Measurements from ENCODE around the gene AP1AR.
"Not testable (repeated sequence)": the region's sequence is repeated elsewhere in the genome, so short reads cannot be mapped to it uniquely, and the experiment has no call there.

The AP1AR gene

DNA sequence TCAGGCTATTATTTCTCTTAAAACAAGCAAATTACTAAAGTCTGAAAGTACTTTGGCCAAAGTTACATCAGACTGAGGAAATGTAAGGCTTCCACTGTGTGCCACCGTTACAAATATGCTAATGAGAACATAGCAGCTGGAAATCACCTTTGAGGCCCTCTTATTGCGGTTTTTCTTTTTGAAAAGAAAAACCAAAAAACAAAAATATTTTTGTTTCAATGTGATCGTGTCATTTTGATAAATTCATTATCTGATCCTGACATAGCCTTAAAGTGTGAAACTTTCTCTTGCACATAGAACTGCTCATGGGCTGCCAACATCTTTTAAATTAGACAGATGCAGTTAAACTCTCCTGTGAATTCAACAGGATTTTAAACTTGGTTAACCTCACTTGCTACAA is 56.9 kb downstream of the AP1AR start:
- Mint-ChIP-seq H3K36me3 (ENCODE audit: insufficient read depth) (peaks cover 17% of the 10 kb centered on the region), H3K4me3 (peak overlapping the region; percentile 48), H3K4me1 (peaks cover 54% of the 10 kb centered on the region), H3K9me3 (no peaks in the 10 kb centered on the region), H3K27ac (ENCODE audit: low read depth) (peak overlapping the region; percentile 56), H3K27me3 (no peaks in the 10 kb centered on the region)
- no peak for DNase-seq (ENCODE audit: low spot score in 2 of 2)
- peak; percentile 56 for ATAC-seq (replicated peaks; ENCODE audit: extremely low read depth, poor library complexity, severe bottlenecking)

DNA sequence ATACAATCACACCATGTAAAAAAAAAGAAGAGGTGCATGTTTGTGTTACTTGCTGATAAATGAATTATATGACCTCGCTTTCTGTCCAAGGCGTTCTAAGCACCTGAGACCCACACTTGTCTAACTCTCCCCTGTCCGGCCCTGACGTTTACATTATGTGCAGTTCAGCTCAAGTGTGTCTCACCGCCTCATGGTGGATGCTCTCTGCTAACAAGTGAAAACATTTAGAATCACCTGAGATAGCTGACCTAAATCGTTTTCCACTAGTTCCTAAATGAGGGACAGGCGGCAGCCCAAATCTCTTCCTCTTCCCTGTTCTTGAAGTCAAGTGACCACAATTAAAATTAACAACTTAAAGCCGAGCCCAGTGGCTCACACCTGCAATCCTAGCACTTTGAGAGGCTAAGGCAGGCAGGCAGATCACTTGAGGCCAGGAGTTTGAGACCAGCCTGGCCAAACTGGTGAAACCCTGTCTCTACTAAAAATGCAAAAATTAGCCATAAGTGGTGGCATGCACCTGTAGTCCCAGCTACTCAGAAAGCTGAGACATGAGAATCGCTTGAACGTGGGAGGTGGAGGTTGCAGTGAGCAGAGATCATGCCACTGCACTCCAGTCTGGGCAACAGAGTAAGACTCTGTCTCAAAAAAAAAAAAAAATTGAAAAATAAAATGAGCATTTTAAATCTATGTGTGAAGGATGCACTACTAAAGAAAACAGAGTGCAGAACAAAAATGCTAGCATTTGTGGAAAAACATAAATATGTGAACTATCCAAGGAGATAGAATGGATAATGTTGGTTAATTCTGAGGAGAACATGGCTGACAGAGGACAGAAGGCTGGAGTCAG is 58.0 kb downstream of the AP1AR start:
- Mint-ChIP-seq H3K4me3 (peak overlapping the region; percentile 50), H3K36me3 (ENCODE audit: insufficient read depth) (peaks cover 15% of the 10 kb centered on the region), H3K27ac (ENCODE audit: low read depth) (peak overlapping the region; percentile 56), H3K27me3 (no peaks in the 10 kb centered on the region), H3K9me3 (no peaks in the 10 kb centered on the region), H3K4me1 (peaks cover 42% of the 10 kb centered on the region)
- DNase-seq (ENCODE audit: low spot score in 2 of 2) (no peak), ATAC-seq (replicated peaks; ENCODE audit: extremely low read depth, poor library complexity, severe bottlenecking) (no peak)

GRCh38 chr4:112290341-112290740 is 58.8 kb downstream of the AP1AR start:
- DNase-seq (ENCODE audit: low spot score in 2 of 2) (no peak), ATAC-seq (replicated peaks; ENCODE audit: extremely low read depth, poor library complexity, severe bottlenecking) (no peak)
- Mint-ChIP-seq H3K27me3 (no peaks in the 10 kb centered on the region), H3K36me3 (ENCODE audit: insufficient read depth) (peaks cover 11% of the 10 kb centered on the region), H3K4me3 (no peak overlapping the region), H3K9me3 (no peaks in the 10 kb centered on the region), H3K27ac (ENCODE audit: low read depth) (peak overlapping the region; percentile 56), H3K4me1 (peaks cover 37% of the 10 kb centered on the region)

DNA sequence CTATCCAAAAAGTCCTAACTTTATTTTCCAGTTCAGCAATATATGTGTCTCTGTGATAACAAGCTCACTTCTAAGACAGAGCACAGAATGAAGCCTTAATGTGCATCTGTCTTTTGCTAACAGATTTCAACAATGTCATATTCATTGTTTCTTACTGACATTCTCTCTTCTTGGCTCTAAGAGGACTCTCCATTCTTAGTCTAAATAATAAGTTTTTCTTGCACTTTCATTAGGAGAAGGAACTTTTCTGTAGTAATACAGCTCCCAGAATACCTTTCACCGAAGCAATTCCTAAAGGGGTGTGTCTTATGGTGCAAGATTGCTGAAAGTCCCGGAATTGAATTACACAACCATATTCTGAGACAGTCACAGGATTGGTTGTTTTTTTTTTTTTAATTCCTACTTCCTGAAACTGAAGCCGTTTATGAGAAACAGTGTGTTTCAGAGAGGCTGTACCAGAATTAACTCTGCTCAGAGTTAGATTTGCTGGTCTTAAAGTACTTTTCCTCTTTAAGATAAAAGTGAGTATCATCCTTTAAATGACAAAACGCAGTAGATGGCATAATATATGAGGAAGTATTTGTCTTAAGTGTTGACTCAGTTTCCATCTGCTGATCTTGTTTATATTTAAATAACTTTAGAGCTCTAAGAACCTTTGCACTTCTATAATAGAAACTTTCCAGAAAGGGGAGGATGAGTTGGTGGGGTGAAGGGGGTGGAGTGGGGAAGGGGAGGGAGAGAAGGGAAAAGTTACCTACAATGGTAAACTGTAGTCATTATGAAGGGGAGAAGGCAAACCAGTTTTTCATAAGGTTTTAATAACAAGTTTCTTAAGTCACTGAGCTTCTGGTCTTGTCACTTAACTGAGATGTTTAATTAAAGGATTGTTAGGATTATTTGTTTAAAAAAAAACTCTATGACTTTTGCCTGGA is 65.6 kb downstream of the AP1AR start, which contains the start of gene ALPK1:
ALPK1 (plus strand) TSS at position 421 of the 932 bp plus-strand sequence.
- Mint-ChIP-seq H3K27me3 (no peaks in the 10 kb centered on the region), H3K36me3 (ENCODE audit: insufficient read depth) (no peaks in the 10 kb centered on the region), H3K4me3 (peak within 1 kb of the TSS; percentile 38), H3K4me1 (no peaks in the 10 kb centered on the region), H3K9me3 (no peaks in the 10 kb centered on the region), H3K27ac (ENCODE audit: low read depth) (no peak within 1 kb of the TSS)
- ATAC-seq (replicated peaks; ENCODE audit: extremely low read depth, poor library complexity, severe bottlenecking) (peak; percentile 56), DNase-seq (ENCODE audit: low spot score in 2 of 2) (no peak)

DNA sequence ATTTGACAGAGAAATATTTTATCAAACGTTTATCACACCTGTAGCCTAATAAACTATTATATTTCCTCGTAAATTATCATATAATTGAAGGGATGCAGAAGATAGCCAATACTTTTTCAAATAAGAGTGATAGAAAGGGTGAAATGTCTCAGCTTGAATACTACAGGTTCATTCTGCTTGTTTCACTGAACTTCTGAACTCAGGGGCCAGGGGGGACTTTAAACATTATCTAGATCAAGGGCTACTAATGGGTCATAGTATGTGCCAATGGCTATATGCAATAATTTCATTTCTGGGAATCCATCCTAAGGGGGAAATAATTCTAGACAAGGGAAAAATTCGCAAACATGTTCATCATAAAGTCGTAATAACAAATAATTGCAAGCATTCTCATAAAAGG is 68.1 kb downstream of the AP1AR start:
- no peak overlapping the region for H3K27ac Mint-ChIP-seq (ENCODE audit: low read depth)
- H3K36me3 Mint-ChIP-seq (ENCODE audit: insufficient read depth) = no peaks in the 10 kb centered on the region
- ATAC-seq (replicated peaks; ENCODE audit: extremely low read depth, poor library complexity, severe bottlenecking) (no peak), DNase-seq (ENCODE audit: low spot score in 2 of 2) (no peak)
- no peaks in the 10 kb centered on the region for H3K4me1 Mint-ChIP-seq
- H3K27me3 Mint-ChIP-seq = no peaks in the 10 kb centered on the region
- no peaks in the 10 kb centered on the region for H3K9me3 Mint-ChIP-seq
- no peak overlapping the region for H3K4me3 Mint-ChIP-seq

DNA sequence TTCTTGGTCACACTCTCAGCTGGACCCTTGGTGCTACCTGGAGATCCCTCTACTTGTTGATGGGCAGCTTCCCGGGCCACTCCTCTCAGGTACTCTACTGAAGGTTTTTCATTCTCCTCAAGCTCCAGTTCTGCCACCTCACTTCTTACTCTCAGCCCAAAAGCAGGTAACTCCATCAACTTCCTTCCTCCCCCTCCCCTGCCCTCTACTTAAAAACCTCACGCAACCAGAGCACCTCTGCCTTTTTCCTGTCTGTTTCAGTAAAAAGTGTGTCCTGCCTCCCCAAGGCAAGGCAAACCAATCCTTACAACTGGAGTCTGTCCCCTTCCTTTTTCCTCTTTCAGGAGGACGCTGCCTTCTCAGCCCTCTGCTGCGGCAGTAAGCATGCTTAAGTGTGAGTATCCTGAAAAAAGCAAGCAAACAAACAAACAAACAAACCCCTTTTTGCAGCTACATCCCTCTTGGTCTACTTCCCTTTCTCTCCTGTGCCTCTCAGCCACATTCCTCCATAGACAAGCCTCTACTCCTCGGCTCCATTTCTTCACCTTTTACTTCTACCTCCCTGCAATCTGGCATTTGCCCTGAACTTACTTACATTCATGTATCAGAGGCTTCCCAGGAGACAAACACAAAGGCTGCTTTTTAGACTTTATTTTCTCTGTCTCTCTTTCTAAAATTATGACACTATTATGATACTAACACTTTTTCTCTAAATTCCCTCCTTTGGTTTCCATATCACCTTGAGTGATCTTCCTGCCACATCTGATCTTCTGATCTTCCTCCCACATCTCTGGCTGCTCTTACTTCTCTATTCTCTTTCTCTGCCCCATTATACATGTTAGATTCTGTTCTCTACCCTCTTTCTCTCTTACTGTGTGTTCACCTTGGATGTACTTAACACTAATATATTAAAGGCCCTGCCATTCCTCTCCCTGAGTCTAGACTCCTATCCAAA is 71.0 kb downstream of the AP1AR start:
- Mint-ChIP-seq H3K27me3 (no peaks in the 10 kb centered on the region), H3K4me3 (no peak overlapping the region), H3K4me1 (no peaks in the 10 kb centered on the region), H3K9me3 (no peaks in the 10 kb centered on the region), H3K36me3 (ENCODE audit: insufficient read depth) (no peaks in the 10 kb centered on the region), H3K27ac (ENCODE audit: low read depth) (no peak overlapping the region)
- DNase-seq (ENCODE audit: low spot score in 2 of 2) (no peak), ATAC-seq (replicated peaks; ENCODE audit: extremely low read depth, poor library complexity, severe bottlenecking) (peak; percentile 54)

- not testable (repeated sequence) for H3K4me3 Mint-ChIP-seq; H3K4me1 Mint-ChIP-seq; ATAC-seq (replicated peaks; ENCODE audit: extremely low read depth, poor library complexity, severe bottlenecking); H3K27me3 Mint-ChIP-seq; H3K9me3 Mint-ChIP-seq; H3K36me3 Mint-ChIP-seq (ENCODE audit: insufficient read depth); H3K27ac Mint-ChIP-seq (ENCODE audit: low read depth); DNase-seq (ENCODE audit: low spot score in 2 of 2)
These were observed 73.9 kb downstream of the AP1AR start for GRCh38 chr4:112305477-112305876.

DNA sequence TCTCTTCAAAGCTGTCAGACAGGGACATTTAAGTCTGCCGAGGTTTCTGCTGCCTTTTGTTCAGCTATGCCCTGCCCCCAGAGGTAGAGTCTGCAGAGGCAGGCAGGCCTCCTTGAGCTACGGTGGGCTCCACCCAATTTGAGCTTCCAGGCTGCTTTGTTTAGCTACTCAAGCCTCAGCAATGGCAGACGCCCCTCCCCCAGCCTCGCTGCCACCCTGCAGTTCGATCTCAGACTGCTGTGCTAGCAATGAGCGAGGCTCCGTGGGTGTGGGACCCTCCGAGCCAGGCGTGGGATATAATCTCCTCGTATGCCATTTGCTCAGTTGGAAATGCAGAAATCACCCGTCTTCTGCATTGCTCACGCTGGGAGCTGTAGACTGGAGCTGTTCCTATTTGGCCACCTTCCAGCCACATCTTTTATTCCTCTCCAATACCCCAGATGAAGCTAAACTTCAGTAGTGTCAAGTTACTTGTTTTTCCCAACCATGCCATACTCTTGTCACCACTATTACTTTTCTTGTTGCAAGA is 77.7 kb downstream of the AP1AR start:
- DNase-seq (ENCODE audit: low spot score in 2 of 2); H3K4me3 Mint-ChIP-seq; H3K4me1 Mint-ChIP-seq; H3K27ac Mint-ChIP-seq (ENCODE audit: low read depth); H3K9me3 Mint-ChIP-seq; ATAC-seq (replicated peaks; ENCODE audit: extremely low read depth, poor library complexity, severe bottlenecking); H3K36me3 Mint-ChIP-seq (ENCODE audit: insufficient read depth); H3K27me3 Mint-ChIP-seq: not testable (repeated sequence)

DNA sequence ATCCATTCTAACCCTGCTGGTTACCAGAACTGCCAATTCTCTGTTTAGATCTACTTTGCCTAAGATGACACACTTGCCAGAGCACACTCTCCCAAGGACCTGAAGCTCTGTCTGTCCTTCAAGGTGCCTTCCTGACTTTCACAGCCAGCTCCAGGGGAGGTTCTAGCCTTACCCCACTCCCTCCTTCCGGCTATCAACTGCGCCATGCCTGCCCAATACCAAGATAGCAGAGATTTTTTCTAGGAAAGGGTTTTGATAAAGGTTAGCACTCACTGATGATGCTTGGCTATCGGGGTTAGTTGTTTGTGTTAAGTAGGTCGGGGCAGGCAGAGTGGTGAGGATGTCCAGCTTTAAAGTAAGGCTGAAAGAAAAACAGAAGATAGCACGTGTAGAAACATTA is 79.9 kb downstream of the AP1AR start:
- Mint-ChIP-seq H3K27ac (ENCODE audit: low read depth) (no peak overlapping the region), H3K4me1 (no peaks in the 10 kb centered on the region), H3K4me3 (no peak overlapping the region), H3K36me3 (ENCODE audit: insufficient read depth) (no peaks in the 10 kb centered on the region), H3K9me3 (no peaks in the 10 kb centered on the region), H3K27me3 (no peaks in the 10 kb centered on the region)
- ATAC-seq (replicated peaks; ENCODE audit: extremely low read depth, poor library complexity, severe bottlenecking) (no peak), DNase-seq (ENCODE audit: low spot score in 2 of 2) (no peak)

GRCh38 chr4:112312610-112313239 is 81.1 kb downstream of the AP1AR start:
- DNase-seq (ENCODE audit: low spot score in 2 of 2) (no peak), ATAC-seq (replicated peaks; ENCODE audit: extremely low read depth, poor library complexity, severe bottlenecking) (no peak)
- H3K27ac Mint-ChIP-seq (ENCODE audit: low read depth) = no peak overlapping the region
- H3K27me3 Mint-ChIP-seq = no peaks in the 10 kb centered on the region
- H3K36me3 Mint-ChIP-seq (ENCODE audit: insufficient read depth) = no peaks in the 10 kb centered on the region
- no peaks in the 10 kb centered on the region for H3K9me3 Mint-ChIP-seq
- H3K4me1 Mint-ChIP-seq = no peaks in the 10 kb centered on the region
- no peak overlapping the region for H3K4me3 Mint-ChIP-seq

- Mint-ChIP-seq H3K4me1 (no peaks in the 10 kb centered on the region), H3K4me3 (no peak overlapping the region), H3K9me3 (no peaks in the 10 kb centered on the region), H3K36me3 (ENCODE audit: insufficient read depth) (no peaks in the 10 kb centered on the region), H3K27ac (ENCODE audit: low read depth) (no peak overlapping the region), H3K27me3 (no peaks in the 10 kb centered on the region)
- no peak for ATAC-seq (replicated peaks; ENCODE audit: extremely low read depth, poor library complexity, severe bottlenecking)
- DNase-seq (ENCODE audit: low spot score in 2 of 2) = no peak
These were observed 83.9 kb downstream of the AP1AR start for GRCh38 chr4:112315446-112315845.
